GM21423 (cell line): ENCODE results near the gene TOM1L2.

Experiments used
- ATAC-seq: cut with Tn5 transposase; IDR thresholded peaks from one replicate; pipeline ENCODE4 v1.9.1; 2021; ENCODE audit warnings: mild to moderate bottlenecking, moderate library complexity; ENCODE audit not compliant: unreplicated experiment

Gene TOM1L2

DNA sequence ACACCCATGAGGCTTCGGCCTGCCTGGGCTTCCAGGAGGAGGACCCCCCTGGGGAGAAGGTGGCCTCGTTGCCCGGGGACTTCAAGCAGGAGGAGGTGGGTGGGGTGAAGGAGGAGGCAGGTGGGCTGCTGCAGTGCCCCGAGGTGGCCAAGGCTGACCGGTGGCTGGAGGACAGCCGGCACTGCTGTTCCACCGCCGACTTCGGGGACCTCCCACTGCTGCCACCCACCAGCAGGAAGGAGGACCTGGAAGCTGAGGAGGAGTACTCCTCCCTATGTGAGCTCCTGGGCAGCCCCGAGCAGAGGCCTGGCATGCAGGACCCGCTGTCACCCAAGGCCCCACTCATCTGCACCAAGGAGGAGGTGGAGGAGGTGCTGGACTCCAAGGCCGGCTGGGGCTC is 176.9 kb downstream of the TOM1L2 start:
- ATAC-seq, result no peak

GRCh38 chr17:17794382-17794781 is 177.8 kb downstream of the TOM1L2 start:
- ATAC-seq, result no peak
